ENCODE data around the gene SHB.

Gene SHB

DNA sequence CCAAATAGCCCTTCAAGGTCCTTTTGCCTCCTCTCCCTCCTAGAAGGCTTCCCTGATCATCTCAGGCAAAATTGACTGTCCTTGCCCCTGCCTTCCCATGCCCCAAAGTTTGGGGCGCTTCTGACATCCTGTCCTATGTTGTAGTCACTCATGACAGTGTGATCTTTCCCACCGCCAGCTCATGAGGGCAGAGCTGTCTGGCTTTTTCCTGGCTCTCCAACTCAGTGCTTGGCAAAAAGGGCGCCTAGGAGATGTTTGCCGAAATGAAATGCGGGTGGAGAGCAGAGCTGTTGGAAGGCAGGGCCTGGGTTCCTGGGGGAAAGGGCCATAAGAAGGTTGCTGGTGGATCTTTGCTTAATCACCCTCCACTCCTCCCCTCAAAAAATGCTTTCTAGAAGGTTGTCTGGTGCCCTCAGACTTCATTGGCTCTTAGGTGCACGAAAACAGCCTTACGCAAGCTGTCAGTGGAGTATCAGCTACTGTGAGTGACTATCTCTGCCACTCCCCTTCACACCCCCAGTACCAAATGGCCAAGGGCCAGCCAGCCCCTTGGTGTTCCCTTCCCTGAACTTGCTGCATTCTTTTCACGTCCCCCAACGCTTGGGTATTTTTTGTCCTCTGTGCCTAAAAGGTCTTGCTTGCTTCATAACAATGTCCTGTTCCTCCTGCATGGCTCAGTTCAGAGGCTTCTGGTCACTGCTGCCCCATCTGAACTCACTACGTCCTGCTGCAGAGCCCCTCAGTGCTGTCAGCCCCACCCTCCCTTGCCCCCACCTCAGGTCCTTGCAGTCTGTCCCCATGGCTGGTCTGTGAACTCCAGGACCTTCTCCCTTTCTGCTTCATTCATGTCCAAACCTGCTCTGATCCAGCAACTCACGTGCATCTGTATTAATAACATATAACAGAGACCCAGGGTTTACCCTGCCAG lies 162.5 kb downstream of the SHB start:
- no peak for TF ChIP-seq ZFX (IDR thresholded peaks at IDR 0.05; ENCODE audit: borderline replicate concordance)
- TF ChIP-seq, protein P1, sequence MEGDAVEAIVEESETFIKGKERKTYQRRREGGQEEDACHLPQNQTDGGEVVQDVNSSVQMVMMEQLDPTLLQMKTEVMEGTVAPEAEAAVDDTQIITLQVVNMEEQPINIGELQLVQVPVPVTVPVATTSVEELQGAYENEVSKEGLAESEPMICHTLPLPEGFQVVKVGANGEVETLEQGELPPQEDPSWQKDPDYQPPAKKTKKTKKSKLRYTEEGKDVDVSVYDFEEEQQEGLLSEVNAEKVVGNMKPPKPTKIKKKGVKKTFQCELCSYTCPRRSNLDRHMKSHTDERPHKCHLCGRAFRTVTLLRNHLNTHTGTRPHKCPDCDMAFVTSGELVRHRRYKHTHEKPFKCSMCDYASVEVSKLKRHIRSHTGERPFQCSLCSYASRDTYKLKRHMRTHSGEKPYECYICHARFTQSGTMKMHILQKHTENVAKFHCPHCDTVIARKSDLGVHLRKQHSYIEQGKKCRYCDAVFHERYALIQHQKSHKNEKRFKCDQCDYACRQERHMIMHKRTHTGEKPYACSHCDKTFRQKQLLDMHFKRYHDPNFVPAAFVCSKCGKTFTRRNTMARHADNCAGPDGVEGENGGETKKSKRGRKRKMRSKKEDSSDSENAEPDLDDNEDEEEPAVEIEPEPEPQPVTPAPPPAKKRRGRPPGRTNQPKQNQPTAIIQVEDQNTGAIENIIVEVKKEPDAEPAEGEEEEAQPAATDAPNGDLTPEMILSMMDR (IDR thresholded peaks at IDR 0.05), result no peak
- H3K27ac ChIP-seq, result no peak overlapping the region

DNA sequence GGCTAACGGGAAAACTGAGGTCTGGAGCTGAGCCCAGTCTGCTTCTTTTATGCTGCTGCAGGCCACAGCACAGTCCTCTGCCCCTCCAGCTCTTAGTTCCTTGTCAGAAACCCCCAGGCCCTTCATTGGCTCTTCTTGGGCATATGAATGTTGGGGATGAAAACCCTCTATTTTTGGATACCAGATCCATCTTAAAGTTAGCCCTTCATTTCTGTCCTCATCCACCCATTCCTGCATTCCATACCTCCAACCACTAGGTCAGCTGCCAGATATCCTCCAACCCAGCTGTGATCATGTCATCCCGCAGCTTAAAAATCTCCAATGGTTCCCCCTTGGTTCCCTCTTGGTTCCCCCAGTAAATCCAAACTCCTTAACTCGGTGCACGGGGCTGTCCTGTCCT lies 163.3 kb downstream of the SHB start:
- TF ChIP-seq ZFX (IDR thresholded peaks at IDR 0.05; ENCODE audit: borderline replicate concordance), result no peak
- TF ChIP-seq, protein P1 (IDR thresholded peaks at IDR 0.05), result no peak
- no peak overlapping the region for H3K27ac ChIP-seq

DNA sequence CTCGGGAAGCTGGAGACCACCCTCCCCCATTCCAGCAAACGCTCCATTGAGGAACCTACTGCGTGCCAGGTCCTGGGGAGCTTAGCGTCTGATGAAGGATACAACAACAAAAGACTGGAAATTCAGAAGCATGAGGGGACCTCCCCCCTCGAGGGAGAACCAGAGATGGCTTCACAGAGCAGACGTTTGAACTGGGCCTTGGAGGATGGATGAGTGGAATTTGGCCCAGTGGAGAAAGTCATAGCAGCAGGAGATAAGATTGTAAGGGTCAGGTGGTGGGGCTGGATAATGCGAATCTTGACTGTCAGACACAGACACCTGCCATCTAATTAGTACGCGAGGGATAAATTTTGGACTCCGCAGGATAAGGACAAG lies 163.9 kb downstream of the SHB start:
- peak overlapping the region; percentile 83 for H3K27ac ChIP-seq
- TF ChIP-seq, protein P1 (IDR thresholded peaks at IDR 0.05), result no peak
- TF ChIP-seq ZFX (IDR thresholded peaks at IDR 0.05; ENCODE audit: borderline replicate concordance), result no peak

DNA sequence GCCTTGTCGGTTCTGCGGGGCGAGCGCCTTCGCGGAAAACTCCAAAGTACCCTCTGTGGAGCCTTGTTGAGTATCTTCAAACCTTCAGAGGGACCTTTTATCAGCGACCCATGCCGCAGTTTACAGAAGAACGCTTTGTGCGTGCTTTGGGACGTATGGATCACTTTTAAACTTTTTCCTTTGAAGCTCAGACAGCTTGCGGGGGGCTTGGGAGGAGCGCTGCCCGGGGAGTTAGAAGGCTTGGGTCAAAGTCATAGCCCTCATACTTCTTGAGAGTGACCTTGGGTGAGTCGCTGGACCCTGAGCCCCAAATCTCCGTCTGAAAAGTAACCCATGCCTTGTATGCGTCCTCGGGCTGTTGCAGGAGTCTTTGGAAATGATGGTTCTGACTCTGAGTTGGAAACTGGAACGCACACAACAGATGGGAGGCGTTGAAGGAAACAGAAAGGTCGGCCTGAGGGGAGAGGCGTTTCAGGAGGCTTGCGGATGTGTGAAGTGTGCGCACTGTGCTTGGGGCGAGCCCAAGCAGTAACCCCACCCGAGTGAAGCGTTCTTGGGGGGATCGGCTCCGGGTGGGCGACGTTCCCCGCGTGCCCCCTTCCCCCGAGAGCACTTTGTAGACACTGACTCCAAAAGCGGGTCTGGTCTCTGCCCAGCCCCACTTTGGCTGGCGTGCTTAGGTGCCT lies 164.4 kb downstream of the SHB start:
- no peak for TF ChIP-seq ZFX (IDR thresholded peaks at IDR 0.05; ENCODE audit: borderline replicate concordance)
- TF ChIP-seq, protein P1 (IDR thresholded peaks at IDR 0.05), result peak; percentile 70
- peak overlapping the region; percentile 83 for H3K27ac ChIP-seq

DNA sequence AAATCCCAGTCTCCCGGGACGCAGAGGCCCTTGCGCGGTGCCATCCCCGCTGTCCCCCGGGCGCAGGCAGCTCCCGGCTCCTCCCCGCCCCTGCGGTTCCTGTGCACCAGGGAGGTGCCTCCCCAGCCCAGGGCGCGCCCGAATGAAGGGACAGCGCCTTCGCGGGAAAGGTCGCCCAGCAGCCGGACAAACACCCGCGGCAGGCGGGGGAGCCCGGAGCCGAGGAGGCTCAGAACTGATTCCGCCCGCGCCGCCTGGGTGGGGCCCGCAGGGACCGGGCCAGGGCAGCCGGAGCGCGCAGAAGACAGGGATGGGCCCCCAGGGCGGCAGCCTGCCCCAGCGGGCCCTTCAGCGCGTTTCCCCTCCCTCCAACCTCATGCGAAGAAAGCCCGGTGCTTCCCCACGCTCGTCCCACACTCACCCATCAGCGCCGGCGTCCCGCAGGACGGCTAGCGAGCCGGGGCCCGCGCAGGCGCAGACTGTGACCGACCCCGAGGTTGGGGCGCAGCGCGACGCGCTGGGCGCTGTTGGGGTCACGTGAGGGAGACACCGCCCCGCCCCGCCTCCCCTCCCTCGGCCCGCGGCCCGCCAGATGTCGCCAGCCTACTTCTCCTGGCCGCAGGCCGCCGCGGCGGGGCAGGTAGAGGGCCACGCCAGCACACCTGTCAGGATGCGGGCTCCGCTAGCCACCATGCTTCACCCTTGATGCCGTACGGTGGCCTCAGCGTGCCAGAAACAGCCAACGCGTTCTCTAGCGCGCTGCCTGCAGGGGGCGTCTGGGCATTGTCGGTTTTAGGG lies 165.2 kb downstream of the SHB start, which contains the start of gene SLC25A51:
SLC25A51 (minus strand) TSS at position 481 of the 798 bp plus-strand sequence. CDS start 15,577 bp downstream, outside the sequence.
- peak within 1 kb of the TSS; percentile 83 for H3K27ac ChIP-seq
- TF ChIP-seq ZFX (IDR thresholded peaks at IDR 0.05; ENCODE audit: borderline replicate concordance), result no peak
- TF ChIP-seq, protein P1 (IDR thresholded peaks at IDR 0.05), result peak; percentile 93

DNA sequence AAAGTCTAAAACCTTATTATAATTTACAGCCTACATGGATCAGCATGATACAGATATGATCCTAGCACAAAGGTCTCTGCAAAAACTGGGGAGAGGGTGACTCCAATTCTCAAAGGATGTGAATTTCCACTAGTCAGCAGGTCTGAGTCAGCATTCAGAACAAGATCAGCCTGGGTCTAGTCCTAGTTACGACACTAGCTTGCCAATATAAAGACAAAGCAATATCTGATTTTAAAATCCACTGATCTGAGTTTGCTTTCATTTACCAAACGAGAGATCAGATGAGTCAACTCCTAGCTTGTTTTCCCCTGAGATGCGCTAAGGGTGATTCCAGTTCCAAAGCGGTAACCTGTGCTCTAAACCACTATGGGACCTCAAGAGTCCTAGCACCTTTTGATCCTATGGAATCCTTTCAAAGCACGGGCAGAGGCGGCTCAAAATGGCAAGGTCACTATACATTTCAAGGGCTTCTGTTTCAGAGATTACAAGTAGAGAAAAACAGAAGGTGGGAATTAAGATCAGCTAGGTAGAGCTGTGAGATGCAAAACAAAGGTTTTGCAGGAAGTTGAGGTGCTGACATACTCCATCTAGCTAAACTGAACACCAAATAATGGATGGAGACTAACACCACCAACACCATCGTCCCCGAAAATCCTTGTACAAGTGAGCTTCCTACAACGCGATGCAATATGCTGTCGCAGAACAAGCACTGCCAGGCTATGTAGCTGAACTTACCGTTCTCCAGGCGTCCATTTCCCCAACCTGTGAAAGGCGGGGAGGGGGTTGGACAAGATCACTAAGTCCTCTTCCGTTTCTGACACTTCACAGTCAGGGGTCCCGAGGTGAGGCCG lies 166.0 kb downstream of the SHB start:
- TF ChIP-seq, protein P1 (IDR thresholded peaks at IDR 0.05), result no peak
- TF ChIP-seq ZFX (IDR thresholded peaks at IDR 0.05; ENCODE audit: borderline replicate concordance), result no peak

More for the DNA sequence above, 166.0 kb downstream of the SHB start:
- peak overlapping the region; percentile 83 for H3K27ac ChIP-seq

Measured in 22Rv1 (cell line).